Karpas-422 (cell line): ENCODE data around the gene KLF11. TPM values are rescaled to one million over a fixed set of nuclear protein-coding genes. Genes with fewer than 3 reads are reported as not detected.

Experiments
- DNase-seq: peaks from one replicate; pipeline ENCODE4 v3.0.0-alpha.2; 2015
- H2AFZ ChIP-seq: fragments of 200-600 bp; sonication (generic); 2 replicates; pipeline ENCODE4 v1.6.1; 2014; ENCODE audit warnings: antibody characterized with exemption, low read length, mixed read lengths
- H3K27ac ChIP-seq: fragments of 200-600 bp; sonication (generic); 2 replicates; pipeline ENCODE4 v1.5.1; 2014; ENCODE audit warnings: mild to moderate bottlenecking, low read length, moderate library complexity
- H3K27me3 ChIP-seq: fragments of 200-600 bp; sonication (generic); 2 replicates; pipeline ENCODE4 v1.6.1; 2014; ENCODE audit warnings: low read length, mixed read lengths
- H3K36me3 ChIP-seq: fragments of 200-600 bp; sonication (generic); 2 replicates; pipeline ENCODE4 v1.6.1; 2014; ENCODE audit warnings: low read length, mixed read lengths; ENCODE audit not compliant: insufficient read depth
- H3K4me1 ChIP-seq: fragments of 200-600 bp; sonication (generic); 2 replicates; pipeline ENCODE4 v1.6.1; 2014; ENCODE audit warnings: mild to moderate bottlenecking, low read length, mixed read lengths
- H3K4me2 ChIP-seq: fragments of 200-600 bp; sonication (generic); 2 replicates; pipeline ENCODE4 v1.6.1; 2014; ENCODE audit warnings: low read length, low read depth, mild to moderate bottlenecking; ENCODE audit not compliant: poor library complexity, severe bottlenecking
- H3K4me3 ChIP-seq: fragments of 200-600 bp; sonication (generic); 2 replicates; pipeline ENCODE4 v1.5.1; 2014; ENCODE audit warnings: mild to moderate bottlenecking, antibody characterized with exemption, low read length, mixed read lengths
- H3K79me2 ChIP-seq: fragments of 200-600 bp; sonication (generic); 2 replicates; pipeline ENCODE4 v1.6.1; 2014; ENCODE audit warnings: mild to moderate bottlenecking, low read length, mixed read lengths
- H3K9ac ChIP-seq: fragments of 200-600 bp; sonication (generic); 2 replicates; pipeline ENCODE4 v1.6.0; 2014; ENCODE audit warnings: low read length
- H3K9me2 ChIP-seq: fragments of 200-600 bp; sonication (generic), shearing (Covaris generic); replicated peaks from 2 replicates; pipeline ENCODE4 v1.6.0; 2014; ENCODE audit warnings: mild to moderate bottlenecking, low read length, moderate library complexity; ENCODE audit not compliant: insufficient read depth
- H3K9me3 ChIP-seq: fragments of 300-700, 200-600 bp; sonication (generic); 2 replicates; pipeline ENCODE4 v1.6.1; 2014; ENCODE audit warnings: low read length, mixed read lengths
- H4K20me1 ChIP-seq: fragments of 200-600 bp; sonication (generic); 2 replicates; pipeline ENCODE4 v1.6.1; 2014; ENCODE audit warnings: mild to moderate bottlenecking, antibody characterized with exemption, low read length, low read depth; ENCODE audit not compliant: insufficient read depth
- total RNA-seq: library from RNA; depleted of rRNA; stranded (reverse); fragments of >200 nt; shearing (Covaris generic); gene quantifications from 2 replicates; pipeline ENCODE4 v1.2.3, GENCODE V29; 2014; ENCODE audit warnings: low replicate concordance

The KLF11 gene
- total RNA-seq, 1 experiment from 2014 or later: not detected

DNA sequence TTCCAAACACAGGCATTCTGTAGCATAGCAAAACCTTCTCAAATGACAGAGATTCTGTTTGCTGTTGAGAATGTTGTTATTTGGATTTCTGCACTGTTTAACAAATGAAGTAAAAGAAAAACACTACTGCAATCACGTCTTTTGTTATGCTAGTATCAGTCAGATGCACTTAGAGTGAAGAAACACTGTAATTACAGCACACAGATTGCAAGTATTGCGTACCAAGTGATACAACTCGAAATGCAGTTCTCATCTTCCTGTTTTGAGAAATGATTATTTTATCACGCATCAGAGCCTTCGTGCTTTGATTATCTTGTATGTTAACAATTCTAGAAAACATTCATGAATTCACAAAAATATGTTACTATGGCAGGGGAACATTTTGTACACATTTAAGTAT is 41.8 kb upstream of the KLF11 start:
- Histone ChIP-seq H3K79me2 (no peaks in the 10 kb centered on the region), H3K4me1 (no peaks in the 10 kb centered on the region), H3K27ac (no peak overlapping the region), H3K27me3 (no peaks in the 10 kb centered on the region), H3K9me2 (no peaks in the 10 kb centered on the region), H3K9me3 (no peaks in the 10 kb centered on the region), H4K20me1 (no peaks in the 10 kb centered on the region), H3K36me3 (no peaks in the 10 kb centered on the region), H3K9ac (no peak overlapping the region), H2AFZ (no peak overlapping the region), H3K4me2 (no peak overlapping the region), H3K4me3 (no peak overlapping the region)
- no peak for DNase-seq

DNA sequence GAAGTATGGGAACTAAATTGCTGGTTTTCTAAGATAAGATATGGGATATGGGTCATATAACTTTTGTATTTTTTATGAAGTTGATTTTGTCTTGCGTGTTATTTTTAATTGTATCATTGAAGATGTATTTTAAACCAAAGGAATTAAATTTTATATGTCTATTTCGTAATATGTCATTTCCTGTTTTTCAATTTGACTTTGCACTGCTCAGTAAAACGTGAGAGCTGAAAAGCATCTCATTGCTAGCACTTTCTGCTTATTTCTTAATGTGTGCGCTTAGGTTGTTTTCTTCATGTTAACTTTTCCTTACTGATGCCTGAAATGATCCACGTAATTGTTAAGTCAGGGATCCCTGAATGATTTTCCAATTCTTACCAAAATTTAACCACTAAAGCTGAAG is 41.2 kb upstream of the KLF11 start:
- Histone ChIP-seq H3K4me3 (no peak overlapping the region), H3K9me2 (no peaks in the 10 kb centered on the region), H3K36me3 (no peaks in the 10 kb centered on the region), H3K27ac (no peak overlapping the region), H3K9me3 (no peaks in the 10 kb centered on the region), H2AFZ (no peak overlapping the region), H3K9ac (no peak overlapping the region), H3K27me3 (no peaks in the 10 kb centered on the region), H4K20me1 (no peaks in the 10 kb centered on the region), H3K79me2 (no peaks in the 10 kb centered on the region), H3K4me1 (no peaks in the 10 kb centered on the region), H3K4me2 (no peak overlapping the region)
- DNase-seq: no peak

DNA sequence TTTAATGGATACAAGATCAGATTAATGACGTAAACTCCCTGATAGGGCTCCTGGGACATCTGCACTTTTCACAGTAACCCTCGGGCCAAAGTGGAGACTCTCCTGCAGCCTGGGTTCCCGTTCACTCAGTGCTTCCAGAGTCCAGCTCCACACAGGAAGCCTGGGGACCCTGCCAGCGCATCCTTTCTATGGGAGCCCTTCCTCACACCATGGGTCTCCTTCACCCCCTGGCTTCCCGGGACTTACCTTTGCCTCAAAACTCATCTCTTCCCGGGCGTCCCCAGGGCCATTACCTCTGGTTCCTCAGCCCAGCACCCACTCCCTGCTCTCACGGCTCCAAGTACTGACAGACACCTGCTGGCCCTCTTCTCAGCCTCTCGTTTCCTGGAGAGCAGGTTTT is 40.7 kb upstream of the KLF11 start:
- Histone ChIP-seq H2AFZ (no peak overlapping the region), H3K4me2 (no peak overlapping the region), H3K9ac (no peak overlapping the region), H3K27ac (no peak overlapping the region), H3K27me3 (no peaks in the 10 kb centered on the region), H3K9me3 (no peaks in the 10 kb centered on the region), H3K4me1 (no peaks in the 10 kb centered on the region), H4K20me1 (no peaks in the 10 kb centered on the region), H3K79me2 (no peaks in the 10 kb centered on the region), H3K9me2 (no peaks in the 10 kb centered on the region), H3K4me3 (no peak overlapping the region), H3K36me3 (no peaks in the 10 kb centered on the region)
- DNase-seq: no peak

DNA sequence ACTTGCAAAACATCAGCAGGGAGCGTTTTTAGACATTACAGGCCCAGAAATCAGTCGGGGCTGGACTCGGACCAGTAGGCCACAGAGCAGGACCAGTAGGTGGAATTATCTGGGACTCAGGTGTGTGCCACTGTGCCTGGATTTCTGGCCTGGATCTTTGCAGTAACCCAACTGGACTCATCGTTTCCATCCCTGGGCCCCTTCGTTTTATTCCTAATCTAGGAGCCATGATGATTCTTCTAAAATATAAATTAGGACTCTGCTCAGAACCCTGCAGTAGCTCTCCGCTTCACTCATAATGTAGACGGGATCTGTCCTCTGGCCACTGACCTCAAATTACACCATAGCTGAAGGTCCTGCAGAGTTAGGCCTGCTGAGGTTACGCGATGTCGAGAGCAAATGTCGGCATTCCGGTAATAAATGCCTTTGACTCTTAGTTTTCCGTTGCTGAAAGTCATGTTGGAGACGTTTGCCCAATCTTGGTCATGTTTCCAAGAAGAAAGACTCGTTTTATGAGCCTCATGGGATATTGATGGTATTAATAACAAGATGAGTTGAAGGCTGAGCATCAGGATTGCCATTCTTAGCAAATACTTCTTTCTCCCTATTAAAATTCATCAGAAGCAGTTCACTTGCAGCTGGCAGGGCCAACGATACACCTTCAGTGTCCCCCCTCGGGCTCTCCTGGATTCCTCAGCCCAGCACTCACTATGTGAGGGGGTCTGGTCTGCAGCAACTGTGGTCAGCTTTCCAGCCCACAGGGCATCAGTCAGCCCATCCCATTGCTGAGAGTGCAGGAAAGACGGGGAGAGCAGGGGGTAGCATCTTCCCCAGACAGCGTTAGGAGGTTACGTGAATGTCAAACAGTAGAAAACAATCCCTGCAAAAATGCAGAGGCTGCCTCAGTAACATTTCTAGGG is 39.9 kb upstream of the KLF11 start:
- no peak overlapping the region for H2AFZ ChIP-seq
- DNase-seq: no peak
- no peaks in the 10 kb centered on the region for H3K36me3 ChIP-seq
- no peak overlapping the region for H3K4me3 ChIP-seq
- no peaks in the 10 kb centered on the region for H3K9me3 ChIP-seq
- no peak overlapping the region for H3K27ac ChIP-seq
- H3K4me1 ChIP-seq: no peaks in the 10 kb centered on the region
- no peaks in the 10 kb centered on the region for H3K79me2 ChIP-seq
- H3K4me2 ChIP-seq: no peak overlapping the region
- H4K20me1 ChIP-seq: no peaks in the 10 kb centered on the region
- H3K9ac ChIP-seq: no peak overlapping the region
- H3K27me3 ChIP-seq: no peaks in the 10 kb centered on the region
- H3K9me2 ChIP-seq: no peaks in the 10 kb centered on the region

DNA sequence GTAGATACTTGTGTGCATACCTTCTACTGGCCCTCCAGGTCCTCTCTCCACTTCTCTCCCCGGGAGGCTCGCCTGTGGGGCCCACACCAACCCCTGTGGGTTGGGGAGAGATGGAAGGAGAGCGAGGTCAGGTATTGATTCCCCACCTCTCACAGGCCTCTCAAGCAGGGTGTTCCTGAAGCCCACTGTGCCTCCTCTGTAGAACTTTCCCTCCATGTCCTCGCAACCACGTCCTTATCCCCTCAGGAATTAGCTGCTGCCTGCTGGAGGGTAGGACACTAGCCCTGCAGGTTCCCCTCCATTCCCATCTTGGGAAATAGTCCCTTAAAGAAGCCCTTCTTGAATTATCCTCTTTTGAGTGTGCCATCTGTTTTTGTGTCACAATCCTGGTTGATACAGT is 38.9 kb upstream of the KLF11 start:
- no peak overlapping the region for H3K9ac ChIP-seq
- no peaks in the 10 kb centered on the region for H3K4me1 ChIP-seq
- no peak overlapping the region for H2AFZ ChIP-seq
- no peaks in the 10 kb centered on the region for H3K9me3 ChIP-seq
- H3K36me3 ChIP-seq: no peaks in the 10 kb centered on the region
- DNase-seq: no peak
- H3K79me2 ChIP-seq: no peaks in the 10 kb centered on the region
- H3K27me3 ChIP-seq: no peaks in the 10 kb centered on the region
- H3K9me2 ChIP-seq: no peaks in the 10 kb centered on the region
- H4K20me1 ChIP-seq: no peaks in the 10 kb centered on the region
- no peak overlapping the region for H3K4me2 ChIP-seq
- H3K27ac ChIP-seq: no peak overlapping the region
- no peak overlapping the region for H3K4me3 ChIP-seq

DNA sequence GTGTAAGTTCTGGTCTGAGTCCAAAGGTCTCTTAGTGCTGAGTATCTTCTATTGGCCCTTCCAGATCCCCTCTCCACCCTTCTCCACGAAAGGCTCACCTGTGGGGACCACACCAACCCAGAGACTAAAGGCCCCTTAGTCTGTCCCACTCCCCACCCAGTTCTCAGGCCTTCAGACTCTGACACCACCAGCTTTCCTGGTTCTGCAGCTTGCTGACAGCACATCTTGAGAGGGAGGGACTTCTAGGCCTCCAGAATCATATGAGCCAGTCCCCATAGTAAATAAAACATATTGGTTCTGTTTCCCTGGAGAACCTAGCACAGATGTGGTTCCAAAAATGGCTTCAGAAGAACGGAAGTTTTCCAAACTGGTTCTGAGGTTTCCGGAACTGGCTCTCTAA is 38.5 kb upstream of the KLF11 start:
- no peaks in the 10 kb centered on the region for H3K79me2 ChIP-seq
- no peaks in the 10 kb centered on the region for H4K20me1 ChIP-seq
- no peaks in the 10 kb centered on the region for H3K4me1 ChIP-seq
- H3K4me3 ChIP-seq: no peak overlapping the region
- no peak overlapping the region for H3K9ac ChIP-seq
- no peaks in the 10 kb centered on the region for H3K9me2 ChIP-seq
- no peaks in the 10 kb centered on the region for H3K27me3 ChIP-seq
- no peak for DNase-seq
- no peak overlapping the region for H3K27ac ChIP-seq
- H3K4me2 ChIP-seq: no peak overlapping the region
- no peak overlapping the region for H2AFZ ChIP-seq
- no peaks in the 10 kb centered on the region for H3K9me3 ChIP-seq
- no peaks in the 10 kb centered on the region for H3K36me3 ChIP-seq

DNA sequence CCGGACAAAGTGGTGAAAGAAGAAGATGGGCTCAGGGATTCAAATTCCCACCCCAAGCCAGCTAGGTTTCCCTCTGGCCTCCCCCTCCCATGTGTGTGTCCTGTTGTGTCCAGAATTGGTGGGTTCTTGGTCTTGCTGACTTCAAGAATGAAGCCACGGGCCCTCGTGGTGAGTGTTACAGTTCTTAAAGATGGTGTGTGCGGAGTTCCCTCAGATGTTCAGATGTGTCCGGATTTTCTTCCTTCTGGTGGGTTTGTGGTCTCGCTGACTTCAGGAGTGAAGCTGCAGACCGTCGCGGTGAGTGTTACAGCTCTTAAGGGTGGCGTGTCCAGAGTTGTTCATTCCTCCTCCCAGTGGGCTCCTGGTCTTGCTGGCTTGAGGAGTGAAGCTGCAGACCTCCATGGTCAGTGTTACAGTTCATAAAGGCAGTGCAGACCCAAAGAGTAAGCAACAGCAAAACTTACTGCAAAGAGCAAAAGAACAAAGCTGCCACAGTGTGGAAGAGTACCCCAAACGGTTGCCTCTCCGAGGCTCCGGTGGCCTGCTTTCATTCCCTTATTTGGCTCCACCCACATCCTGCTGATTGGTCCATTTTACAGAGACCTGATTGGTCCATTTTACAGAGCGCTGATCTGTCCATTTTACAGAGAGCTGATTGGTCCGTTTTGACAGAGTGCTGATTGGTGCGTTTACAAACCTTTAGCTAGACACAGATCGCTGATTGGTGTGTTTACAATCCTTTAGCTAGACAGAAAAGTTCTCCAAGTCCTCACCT is 37.7 kb upstream of the KLF11 start:
- Histone ChIP-seq H2AFZ (no peak overlapping the region), H3K36me3 (no peaks in the 10 kb centered on the region), H3K4me2 (no peak overlapping the region), H3K9me3 (no peaks in the 10 kb centered on the region), H3K9me2 (no peaks in the 10 kb centered on the region), H4K20me1 (no peaks in the 10 kb centered on the region), H3K4me1 (no peaks in the 10 kb centered on the region), H3K27ac (no peak overlapping the region), H3K4me3 (no peak overlapping the region), H3K79me2 (no peaks in the 10 kb centered on the region), H3K9ac (no peak overlapping the region), H3K27me3 (no peaks in the 10 kb centered on the region)
- no peak for DNase-seq
